DOHH2 (cell line): Measurements from ENCODE around the gene ARL8A.

Source experiments
- CTCF ChIP-seq: fragments of 200-600 bp; sonication (generic); IDR thresholded peaks from one replicate; pipeline ENCODE4 v1.5.1; 2014; ENCODE audit warnings: antibody characterized with exemption, mild to moderate bottlenecking, low read depth, low read length; ENCODE audit not compliant: poor library complexity, severe bottlenecking
- EZH2phosphoT487 ChIP-seq: fragments of 200-600 bp; sonication (generic); IDR thresholded peaks from 2 replicates; pipeline ENCODE4 v1.6.1; 2017; ENCODE audit warnings: borderline replicate concordance, mild to moderate bottlenecking, antibody characterized with exemption, low read length, moderate library complexity, mixed read lengths

- TF ChIP-seq CTCF (no peak), EZH2phosphoT487 (no peak)
Observed at GRCh38 chr1:202187697-202188407, 43.3 kb upstream of the ARL8A start.
